UCSD-AML1 (cell line): ENCODE results near the gene SPATA12.

Source experiments
- DNase-seq: peaks from one replicate; lab custom pipeline; 2025; ENCODE audit not compliant: unreplicated experiment; lab: John Stamatoyannopoulos, UW

Gene SPATA12

DNA sequence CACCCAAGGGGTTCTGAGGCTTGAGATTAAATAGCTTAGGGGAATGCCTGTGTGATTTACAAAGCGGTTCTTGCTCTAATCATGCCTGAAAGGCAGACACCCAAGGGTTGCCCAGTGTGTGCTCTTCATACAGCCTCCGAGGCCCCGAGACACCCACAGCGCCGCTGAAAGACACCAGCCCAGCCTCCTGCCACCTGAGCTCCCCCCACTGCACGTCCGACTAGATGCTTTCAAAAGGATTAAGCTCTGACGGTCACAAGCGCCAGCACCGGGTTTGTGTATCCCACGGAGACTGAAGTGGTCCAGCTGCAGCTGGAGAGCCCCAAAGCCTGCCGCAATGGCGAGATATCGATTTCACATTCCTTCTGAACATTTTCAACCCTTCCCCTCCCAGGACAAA lies 50.3 kb downstream of the SPATA12 start:
- no peak for DNase-seq

DNA sequence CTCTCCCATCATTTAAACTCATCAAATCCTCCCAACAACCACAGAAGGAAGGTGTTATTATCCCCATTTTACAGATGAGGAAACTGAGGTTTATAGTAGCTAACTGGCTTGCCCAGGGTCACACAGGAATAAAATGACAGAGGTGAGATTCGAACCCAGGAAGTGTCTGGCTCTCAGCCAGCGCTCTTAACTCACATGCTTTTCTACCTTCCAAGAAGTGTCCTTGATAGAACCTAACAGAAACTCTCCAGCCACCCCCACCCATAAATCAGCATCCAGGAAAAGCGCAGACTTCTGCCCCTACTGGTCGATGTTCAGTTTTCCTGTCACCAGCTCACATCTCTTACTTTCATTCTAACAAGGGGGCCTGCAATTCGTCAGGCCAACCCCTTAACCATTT lies 51.7 kb downstream of the SPATA12 start:
- DNase-seq: no peak

DNA sequence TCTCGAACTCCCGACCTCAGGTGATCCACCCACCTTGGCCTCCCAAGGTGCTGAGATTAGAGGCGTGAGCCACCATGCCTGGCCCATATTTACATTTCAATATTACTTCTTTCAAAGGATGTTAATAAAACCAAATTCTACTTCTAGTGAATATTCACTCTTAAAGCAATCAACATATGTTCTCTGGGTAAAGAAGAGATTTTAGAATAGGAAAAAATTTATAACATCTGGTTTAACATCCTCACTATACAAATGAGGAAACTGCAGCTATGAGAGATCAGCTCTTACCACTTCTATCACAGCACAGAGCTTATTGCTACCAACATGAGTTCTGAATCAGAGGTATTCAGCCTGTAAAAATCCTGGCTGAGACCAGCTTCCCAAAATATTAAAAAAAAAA lies 56.0 kb downstream of the SPATA12 start:
- DNase-seq: no peak

DNA sequence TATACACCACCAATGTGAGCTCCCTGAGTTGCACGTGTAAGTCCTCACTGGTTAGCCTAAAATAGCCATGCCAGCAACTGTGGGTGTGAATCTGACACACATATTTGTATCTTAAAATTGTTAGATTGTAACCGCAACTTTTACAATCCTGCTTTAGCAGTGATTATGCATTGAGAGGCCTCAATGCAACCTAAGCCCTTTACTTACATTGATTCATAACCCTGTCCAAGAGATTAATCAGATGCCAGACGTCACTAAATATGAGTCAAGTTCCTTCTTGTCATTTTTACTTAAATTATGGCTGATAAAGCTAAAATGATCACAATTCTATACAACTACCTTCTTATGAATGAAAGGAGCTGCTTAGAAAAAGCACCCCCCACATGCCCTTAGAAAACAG lies 57.8 kb downstream of the SPATA12 start:
- no peak for DNase-seq

DNA sequence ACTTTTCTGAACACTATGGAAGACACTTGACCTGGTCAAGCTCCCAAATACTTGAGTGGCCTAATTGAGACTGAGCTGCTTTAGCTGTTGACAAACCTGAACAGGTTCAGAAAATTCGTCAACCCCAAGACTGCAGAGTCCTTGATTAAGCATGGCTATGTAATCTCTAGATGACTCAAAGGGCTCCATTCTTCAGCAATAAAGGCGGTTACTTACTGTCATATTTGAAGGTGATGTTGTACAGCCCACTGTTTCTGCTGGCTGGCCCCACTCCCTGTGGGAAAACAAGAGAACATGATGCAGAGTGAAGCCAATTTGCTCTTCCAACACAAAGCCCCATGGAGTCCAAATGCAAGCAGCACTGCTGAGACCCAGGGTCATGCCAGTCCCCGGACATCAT lies 59.6 kb downstream of the SPATA12 start:
- no peak for DNase-seq

DNA sequence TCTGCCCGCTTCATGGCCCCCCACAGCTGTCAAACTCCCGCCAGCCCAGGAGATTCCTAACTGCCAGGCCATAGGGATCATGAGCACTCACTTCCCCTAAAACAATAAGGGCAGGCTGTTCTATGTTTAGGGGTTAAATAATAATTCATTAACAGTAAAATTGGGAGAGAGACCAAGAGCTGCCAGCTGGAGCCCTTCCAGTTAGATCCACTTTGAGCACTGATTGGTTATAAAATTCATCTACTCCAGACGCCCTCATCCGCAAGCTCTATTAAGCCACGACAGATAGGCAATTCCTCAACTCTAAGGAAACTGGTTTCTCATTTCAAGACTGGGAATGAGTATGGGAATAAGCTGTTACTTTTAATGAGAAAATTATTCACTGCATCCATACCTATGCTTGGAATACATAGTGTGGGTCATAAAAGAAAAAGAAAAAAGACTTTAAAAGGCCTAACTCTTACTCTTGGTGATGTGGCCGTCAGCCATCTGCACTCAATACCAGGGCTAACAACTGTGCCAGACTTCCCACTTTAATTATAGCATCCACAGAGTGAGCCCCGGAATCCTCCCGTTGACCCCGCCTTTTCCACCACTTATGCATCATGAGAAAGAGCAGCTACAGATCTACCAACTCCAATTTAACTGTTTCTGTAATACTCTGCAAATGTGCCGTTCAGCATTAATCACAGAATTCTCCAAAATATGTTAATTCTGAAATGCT lies 60.1 kb downstream of the SPATA12 start:
- no peak for DNase-seq
